Activated gamma-delta T cell treated with anti-CD3 and anti-CD28 coated beads, Interleukin-2, amount 50 U/mL, for 16 hours (primary cell): ENCODE results near the gene TNFAIP8L1.

Source experiments
- DNase-seq: peaks from one replicate; pipeline ENCODE4 v3.0.0-alpha.2; 2020; ENCODE audit warnings: low read depth

TNFAIP8L1 gene

DNA sequence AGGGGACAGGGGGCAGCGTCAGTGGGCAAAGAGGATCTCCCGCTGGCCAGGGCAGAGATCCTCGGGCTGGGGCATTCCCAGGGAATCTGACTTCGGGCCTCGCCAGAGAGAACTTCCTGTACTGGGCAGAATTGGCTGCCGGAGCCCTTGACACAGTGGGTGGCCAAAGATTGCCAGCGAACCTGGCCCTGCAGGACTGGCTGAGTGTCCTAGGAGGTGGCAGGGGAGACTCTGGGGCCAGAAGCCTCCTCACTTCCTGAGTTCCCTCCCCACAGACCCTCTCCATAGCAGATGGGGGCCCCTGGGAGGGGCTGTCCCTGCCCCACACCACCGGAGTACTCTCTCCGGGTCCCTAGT lies 65.0 kb downstream of the TNFAIP8L1 start:
- DNase-seq, result no peak
